GM18508 (cell line): ENCODE measurements around the gene PHACTR3.
"Not testable (repeated sequence)": the region's sequence is repeated elsewhere in the genome, so short reads cannot be mapped to it uniquely, and the experiment has no call there.

ENCODE experiments used
- ATAC-seq: cut with Tn5 transposase; IDR thresholded peaks from one replicate; pipeline ENCODE4 v1.9.1; 2021; ENCODE audit warnings: moderate number of reproducible peaks; ENCODE audit not compliant: insufficient read depth, unreplicated experiment

Gene PHACTR3

GRCh38 chr20:59603781-59604541 lies at the start of gene PHACTR3:
Gene PHACTR3 (plus strand): TSS chr20:59604540. CDS start chr20:59605015, 475 bp downstream.
- ATAC-seq = no peak

GRCh38 chr20:59557733-59558529 lies 46.4 kb upstream of the PHACTR3 start:
- not testable (repeated sequence) for ATAC-seq

- ATAC-seq = no peak
Measured at GRCh38 chr20:59559024-59559817, 45.1 kb upstream of the PHACTR3 start.

- no peak for ATAC-seq
Measured at GRCh38 chr20:59559863-59560262, 44.5 kb upstream of the PHACTR3 start.

GRCh38 chr20:59560588-59561227 lies 43.6 kb upstream of the PHACTR3 start:
- no peak for ATAC-seq

- ATAC-seq = no peak
Measured at GRCh38 chr20:59561228-59561605, 43.1 kb upstream of the PHACTR3 start.

GRCh38 chr20:59561614-59562277 lies 42.6 kb upstream of the PHACTR3 start:
- ATAC-seq = no peak

GRCh38 chr20:59564171-59564570 lies 40.2 kb upstream of the PHACTR3 start:
- no peak for ATAC-seq

- no peak for ATAC-seq
Measured at GRCh38 chr20:59564943-59565342, 39.4 kb upstream of the PHACTR3 start.

GRCh38 chr20:59565768-59566461 lies 38.4 kb upstream of the PHACTR3 start:
- ATAC-seq = no peak

- no peak for ATAC-seq
Measured at GRCh38 chr20:59566631-59567524, 37.5 kb upstream of the PHACTR3 start.

GRCh38 chr20:59567585-59568508 lies 36.5 kb upstream of the PHACTR3 start:
- ATAC-seq = no peak

- no peak for ATAC-seq
Measured at GRCh38 chr20:59568509-59569024, 35.8 kb upstream of the PHACTR3 start.

- ATAC-seq = no peak
Measured at GRCh38 chr20:59569305-59569704, 35.0 kb upstream of the PHACTR3 start.

GRCh38 chr20:59571151-59571550 lies 33.2 kb upstream of the PHACTR3 start:
- ATAC-seq = no peak

GRCh38 chr20:59571551-59572314 lies 32.6 kb upstream of the PHACTR3 start:
- no peak for ATAC-seq
